ENCODE results near the gene PURB. TPM values are rescaled to one million over a fixed set of nuclear protein-coding genes. Genes with fewer than 3 reads are reported as not detected.

The PURB gene
- total and polyA plus RNA-seq, 9 of the 15 experiments (the other 6 are each of a cell fraction or from before 2014, with no cell fraction given), result 1.6 to 14.1 (median 8.8) TPM

- TF ChIP-seq STAT6 (CRISPR knock-in tag; IDR thresholded peaks at IDR 0.05) (no peak), SFPQ (IDR thresholded peaks at IDR 0.05; ENCODE audit: low read depth, low read length) (no peak), DDX20 (tag; IDR thresholded peaks at IDR 0.05; ENCODE audit: low read depth) (no peak), ZNF407 (IDR thresholded peaks at IDR 0.05; ENCODE audit: low read depth) (no peak), POLR2A (conservative IDR thresholded peaks at IDR 0.05) (peak; percentile 65), KDM1A (IDR thresholded peaks at IDR 0.05) (peak; percentile 91; a peak in 2 of 4 replicates), TBP (optimal IDR thresholded peaks at IDR 0.05; ENCODE audit: low read depth, low read length) (peak; percentile 31), ZNF41 (CRISPR knock-in tag; conservative IDR thresholded peaks at IDR 0.05) (no peak)
Measured at GRCh38 chr7:44847509-44847919, 37.8 kb downstream of the PURB start (continued).

All from K562 (cell line).